H1 (cell line): ENCODE results near the gene PRKD3. TPM values are rescaled to one million over a fixed set of nuclear protein-coding genes. Genes with fewer than 3 reads are reported as not detected.

Source experiments
- CTCF ChIA-PET: fragments of 300-600 bp; sonication (Branson Sonifier 250); formaldehyde crosslinking; loops from one replicate; lab custom pipeline; 2021; ENCODE audit not compliant: partially characterized antibody; lab: Charles Lee
- POLR2A ChIA-PET: fragments of 300-600 bp; sonication (Branson Sonifier 250); formaldehyde crosslinking; loops from one replicate; lab custom pipeline; 2021; ENCODE audit warnings: inconsistent platforms; ENCODE audit not compliant: partially characterized antibody; lab: Charles Lee
- DNase-seq, 2 experiments: peaks; one replicate each; pipeline versions ENCODE4 v3.0.0 to v3.0.0-alpha.2; 2010 to 2022; ENCODE audit warnings: low spot score in 2 of 2, low read depth in 1 of 2, mixed read lengths in 1 of 2
- FAIRE-seq: peaks from 2 replicates; lab custom pipeline; 2011; peaks lifted over from hg19 to GRCh38; lab: Jason Lieb, UNC
- H2AFZ ChIP-seq: 2 replicates; pipeline ENCODE4 v1.8.1; 2012; ENCODE audit warnings: low read length, inconsistent platforms
- H2AK5ac ChIP-seq: 2 replicates; pipeline ENCODE4 v1.6.1; 2013; ENCODE audit warnings: low read depth, low read length
- H2BK120ac ChIP-seq: replicated peaks from 2 replicates; pipeline ENCODE3; 2013; ENCODE audit warnings: low read depth, low read length, inconsistent platforms
- H2BK12ac ChIP-seq: 2 replicates; pipeline ENCODE4 v1.6.1; 2013; ENCODE audit warnings: low read depth, low read length
- H2BK15ac ChIP-seq: 2 replicates; pipeline ENCODE4 v1.6.1; 2013; ENCODE audit warnings: low read length
- H2BK20ac ChIP-seq: 2 replicates; pipeline ENCODE4 v1.6.1; 2013; ENCODE audit warnings: low read length
- H2BK5ac ChIP-seq: 2 replicates; pipeline ENCODE4 v1.6.1; 2013; ENCODE audit warnings: low read depth, low read length
- H3K14ac ChIP-seq: 2 replicates; pipeline ENCODE4 v1.6.1; 2013; ENCODE audit warnings: inconsistent platforms; ENCODE audit not compliant: insufficient read length
- H3K18ac ChIP-seq: 2 replicates; pipeline ENCODE4 v1.6.1; 2013; ENCODE audit warnings: low read length; ENCODE audit errors: extremely low read depth
- H3K23ac ChIP-seq: 2 replicates; pipeline ENCODE4 v1.6.1; 2013; ENCODE audit warnings: inconsistent platforms; ENCODE audit not compliant: insufficient read length
- H3K23me2 ChIP-seq: 2 replicates; pipeline ENCODE4 v1.6.1; 2013; ENCODE audit warnings: low read depth, low read length
- H3K27ac ChIP-seq: 2 replicates; pipeline ENCODE4 v1.6.1; 2011; ENCODE audit warnings: low read depth, low read length, inconsistent platforms
- H3K27me3 ChIP-seq, 4 experiments: replicated peaks in 1 of 4; 1 replicate in 1 of 4; 2 replicates in 3 of 4; pipeline versions ENCODE4 v1.6.1 to v1.8.1; 2011 to 2013; ENCODE audit warnings: low read length in 3 of 4, mild to moderate bottlenecking in 3 of 4, inconsistent platforms in 2 of 4, mixed read lengths in 2 of 4, moderate library complexity in 1 of 4; ENCODE audit not compliant: control insufficient read depth in 3 of 4, insufficient read depth in 3 of 4; ENCODE audit errors: extremely low read depth in 1 of 4
- H3K36me3 ChIP-seq, 4 experiments: 2 replicates each; pipeline versions ENCODE4 v1.6.1 to v1.8.1; 2011 to 2013; ENCODE audit warnings: mild to moderate bottlenecking in 4 of 4, low read length in 3 of 4, moderate library complexity in 2 of 4, control low read depth in 1 of 4, inconsistent platforms in 1 of 4; ENCODE audit not compliant: insufficient read depth in 4 of 4, control insufficient read depth in 2 of 4
- H3K4ac ChIP-seq: replicated peaks from 2 replicates; pipeline ENCODE3; 2013; ENCODE audit warnings: low read length, low read depth, mixed read lengths, inconsistent platforms; ENCODE audit not compliant: insufficient read length
- H3K4me1 ChIP-seq, 4 experiments: replicated peaks in 1 of 4; 1 replicate in 1 of 4; 2 replicates in 3 of 4; pipeline versions ENCODE4 v1.6.1 to v1.8.1; 2011 to 2013; ENCODE audit warnings: low read length in 3 of 4, inconsistent platforms in 2 of 4, mixed read lengths in 1 of 4; ENCODE audit not compliant: insufficient read depth in 4 of 4, control insufficient read depth in 3 of 4
- H3K4me2 ChIP-seq, 2 experiments: 2 replicates each; pipeline versions ENCODE4 v1.6.1 to v1.8.1; 2011 to 2013; ENCODE audit warnings: low read depth in 2 of 2, low read length in 2 of 2, control low read depth in 1 of 2, inconsistent platforms in 1 of 2, mild to moderate bottlenecking in 1 of 2; ENCODE audit not compliant: insufficient read depth in 1 of 2
- H3K4me3 ChIP-seq, 4 experiments: fragments of 200-600, 300-600 bp in 1 of 4; sonication (generic), shearing (Covaris generic), sonication (Bioruptor Twin) in 1 of 4; 2 replicates each; pipeline versions ENCODE4 v1.5.1 to v1.8.1; 2011 to 2016; ENCODE audit warnings: low read length in 4 of 4, low read depth in 3 of 4, control low read depth in 2 of 4, inconsistent platforms in 2 of 4, mild to moderate bottlenecking in 2 of 4, mixed read lengths in 1 of 4, moderate library complexity in 1 of 4; ENCODE audit not compliant: insufficient read depth in 2 of 4; ENCODE audit errors: extremely low read depth in 1 of 4
- H3K56ac ChIP-seq: replicated peaks from 2 replicates; pipeline ENCODE3; 2013; ENCODE audit warnings: low read depth, mild to moderate bottlenecking, mixed read lengths, low read length, inconsistent platforms; ENCODE audit not compliant: insufficient read length
- H3K79me1 ChIP-seq: 2 replicates; pipeline ENCODE4 v1.6.1; 2013; ENCODE audit warnings: low read depth, low read length, control low read depth
- H3K79me2 ChIP-seq, 2 experiments: 2 replicates each; pipeline versions ENCODE4 v1.6.1 to v1.8.1; 2012 to 2013; ENCODE audit warnings: low read length in 2 of 2, mild to moderate bottlenecking in 2 of 2, inconsistent platforms in 1 of 2; ENCODE audit not compliant: insufficient read depth in 2 of 2, control insufficient read depth in 1 of 2
- H3K9ac ChIP-seq, 4 experiments: replicated peaks in 1 of 4; 1 replicate in 1 of 4; 2 replicates in 3 of 4; pipeline versions ENCODE4 v1.6.1 to v1.8.1; 2011 to 2013; ENCODE audit warnings: low read depth in 3 of 4, low read length in 3 of 4, control low read depth in 2 of 4, mild to moderate bottlenecking in 2 of 4, moderate library complexity in 2 of 4, inconsistent platforms in 1 of 4; ENCODE audit errors: extremely low read depth in 1 of 4
- H3K9me3 ChIP-seq, 2 experiments: 2 replicates each; pipeline versions ENCODE4 v1.6.1 to v1.8.1; 2012 to 2013; ENCODE audit warnings: mild to moderate bottlenecking in 2 of 2, moderate library complexity in 2 of 2, control low read depth in 1 of 2, inconsistent platforms in 1 of 2, low read depth in 1 of 2, low read length in 1 of 2, mixed read lengths in 1 of 2; ENCODE audit not compliant: insufficient read depth in 2 of 2
- H4K20me1 ChIP-seq, 2 experiments: replicated peaks in 1 of 2; 2 replicates each; pipeline versions ENCODE3 to v1.8.1; 2011 to 2013; ENCODE audit warnings: inconsistent platforms in 2 of 2, low read length in 2 of 2, mild to moderate bottlenecking in 1 of 2; ENCODE audit not compliant: insufficient read depth in 2 of 2, control insufficient read depth in 1 of 2
- H4K5ac ChIP-seq: 2 replicates; pipeline ENCODE4 v1.6.1; 2013; ENCODE audit warnings: low read length, low read depth, mixed read lengths, inconsistent platforms; ENCODE audit not compliant: insufficient read length
- H4K8ac ChIP-seq: 2 replicates; pipeline ENCODE4 v1.8.0; 2013; ENCODE audit warnings: mild to moderate bottlenecking, moderate library complexity, low read length, inconsistent platforms; ENCODE audit not compliant: insufficient read depth; ENCODE audit errors: extremely low read depth
- H4K91ac ChIP-seq: replicated peaks from 2 replicates; pipeline ENCODE3; 2013; ENCODE audit warnings: low read length, mixed read lengths, inconsistent platforms; ENCODE audit not compliant: insufficient read length
- CHD2 ChIP-seq: IDR thresholded peaks from 2 replicates; pipeline ENCODE4 v1.6.1; 2012; ENCODE audit warnings: low read length, improper control_type of control experiment
- EP300 ChIP-seq, 2 experiments: IDR thresholded peaks; 1 replicate in 1 of 2; 2 replicates in 1 of 2; pipeline ENCODE4 v1.6.1; 2011 to 2012; ENCODE audit warnings: low read depth in 2 of 2, low read length in 2 of 2, mild to moderate bottlenecking in 2 of 2, borderline replicate concordance in 1 of 2, inconsistent platforms in 1 of 2, moderate library complexity in 1 of 2
- EZH2 ChIP-seq: fragments of 200-600 bp; sonication (generic); IDR thresholded peaks from 2 replicates; pipeline ENCODE4 v1.7.1; 2012; ENCODE audit warnings: low read depth, mild to moderate bottlenecking, moderate library complexity, low read length, inconsistent platforms; ENCODE audit not compliant: severe bottlenecking
- FOSL1 ChIP-seq: IDR thresholded peaks from 2 replicates; pipeline ENCODE4 v1.6.1; 2011; ENCODE audit warnings: mild to moderate bottlenecking, low read depth, low read length, moderate library complexity; ENCODE audit not compliant: insufficient read depth
- KDM1A ChIP-seq: fragments of 200-600, 300-600 bp; sonication (generic); IDR thresholded peaks from 2 replicates; pipeline ENCODE4 v1.7.1; 2016; ENCODE audit warnings: mild to moderate bottlenecking, low read length, borderline replicate concordance
- KDM4A ChIP-seq: IDR thresholded peaks from one replicate; pipeline ENCODE4 v1.7.1; 2012; ENCODE audit warnings: low read depth, mild to moderate bottlenecking, moderate library complexity, low read length, inconsistent platforms; ENCODE audit not compliant: severe bottlenecking
- SIRT6 ChIP-seq: IDR thresholded peaks from one replicate; pipeline ENCODE4 v1.7.1; 2012; ENCODE audit warnings: low read length, inconsistent platforms
- SP1 ChIP-seq: IDR thresholded peaks from 2 replicates; pipeline ENCODE4 v1.6.1; 2011; ENCODE audit warnings: low read depth, low read length
- SP2 ChIP-seq: IDR thresholded peaks from 2 replicates; pipeline ENCODE4 v1.6.1; 2012; ENCODE audit warnings: mild to moderate bottlenecking, low read length, inconsistent platforms
- TEAD4 ChIP-seq: IDR thresholded peaks from 2 replicates; pipeline ENCODE4 v1.6.1; 2012; ENCODE audit warnings: low read depth, low read length, inconsistent platforms, mixed read lengths
- ZNF274 ChIP-seq: IDR thresholded peaks from 2 replicates; pipeline ENCODE4 v1.7.0; 2012; ENCODE audit warnings: low read length, borderline replicate concordance; ENCODE audit errors: extremely low read depth
- polyA plus RNA-seq, 7 experiments: library from polyadenylated mRNA; depleted of rRNA in 3 of 7; stranded (reverse) in 5 of 7; unstranded in 2 of 7; fragments of >200 nt in 5 of 7; fragments of 200-250 nt in 2 of 7; gene quantifications; 1 replicate in 5 of 7; 2 replicates in 1 of 7; 4 replicates in 1 of 7; pipeline versions ENCODE4 v1.2.1 to v1.2.3, GENCODE V29; 2011 to 2013; ENCODE audit warnings: missing spikeins in 2 of 7, mixed read lengths in 2 of 7
- total RNA-seq: library from RNA; stranded (reverse); fragmentation: NEBNext Ultra II Directional; extraction: Animal tissue kit (Norgen Biotek cat#: 25700); gene quantifications from 2 replicates; pipeline ENCODE4 v1.2.1, GENCODE V29; 2021
- TF ChIP-seq, protein P1 (sequence below): IDR thresholded peaks from 2 replicates; pipeline ENCODE4 v1.6.1; 2012; ENCODE audit warnings: inconsistent platforms

PRKD3 gene
- total and polyA plus RNA-seq, 2 of the 8 experiments (the other 6 are each of a cell fraction or from before 2014, with no cell fraction given): 12.0 to 63.3 TPM

- TF ChIP-seq KDM4A: no peak
- no peak for TF ChIP-seq KDM1A
- TF ChIP-seq SP1: no peak
- no peak for TF ChIP-seq EP300 (IDR thresholded peaks at IDR 0.05; ENCODE audit: borderline replicate concordance in 1 of 2, low read depth in 2 of 2, low read length in 2 of 2)
- no peak for TF ChIP-seq SIRT6
- TF ChIP-seq, protein P1, sequence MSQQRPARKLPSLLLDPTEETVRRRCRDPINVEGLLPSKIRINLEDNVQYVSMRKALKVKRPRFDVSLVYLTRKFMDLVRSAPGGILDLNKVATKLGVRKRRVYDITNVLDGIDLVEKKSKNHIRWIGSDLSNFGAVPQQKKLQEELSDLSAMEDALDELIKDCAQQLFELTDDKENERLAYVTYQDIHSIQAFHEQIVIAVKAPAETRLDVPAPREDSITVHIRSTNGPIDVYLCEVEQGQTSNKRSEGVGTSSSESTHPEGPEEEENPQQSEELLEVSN: no peak
- TF ChIP-seq EZH2: no peak
- no peak for TF ChIP-seq ZNF274
- TF ChIP-seq TEAD4: no peak
- TF ChIP-seq SP2: no peak
- no peak for TF ChIP-seq FOSL1
- TF ChIP-seq CHD2: no peak
- DNase-seq: no peak
- Histone ChIP-seq H3K4me1 (no peaks in the 10 kb centered on the region), H2BK15ac (no peak overlapping the region), H3K14ac (no peak overlapping the region), H3K79me2 (no peaks in the 10 kb centered on the region), H3K79me1 (no peaks in the 10 kb centered on the region), H2AFZ (no peak overlapping the region), H3K9ac (no peak overlapping the region), H2BK12ac (no peak overlapping the region), H3K4me2 (no peak overlapping the region), H3K36me3 (peaks cover 0 to 65% (median 24%) of the 10 kb centered on the region in 4 experiments; a peak in 7 of 8 replicates), H2BK5ac (no peak overlapping the region), H3K23ac (no peak overlapping the region), H4K91ac (no peak overlapping the region), H2BK120ac (no peak overlapping the region), H4K8ac (no peak overlapping the region), H3K27ac (no peak overlapping the region), H3K9me3 (no peaks in the 10 kb centered on the region), H2BK20ac (no peak overlapping the region), H3K4me3 (no peak overlapping the region), H3K23me2 (no peaks in the 10 kb centered on the region), H3K27me3 (no peaks in the 10 kb centered on the region), H2AK5ac (no peak overlapping the region), H3K4ac (no peak overlapping the region), H3K18ac (no peak overlapping the region), H4K5ac (no peak overlapping the region), H3K56ac (no peak overlapping the region), H4K20me1 (no peaks in the 10 kb centered on the region)
- ChIA-PET POLR2A (no interaction called here), CTCF (interaction anchor here (0.5 to 0.9 kb wide), 2 partner anchors 112 to 1565 kb away, joined by 3 to 5 read pairs; no protein-coding TSS in a partner anchor)
- no peak for FAIRE-seq
Observed at GRCh38 chr2:37284381-37284780, 40.3 kb downstream of the PRKD3 start.
